Effector CD4-positive, alpha-beta T cell (primary cell): ENCODE data around the gene HOXB2.

Source experiments
- DNase-seq: peaks from one replicate; pipeline ENCODE4 v3.0.0-alpha.2; 2020

HOXB2 gene

DNA sequence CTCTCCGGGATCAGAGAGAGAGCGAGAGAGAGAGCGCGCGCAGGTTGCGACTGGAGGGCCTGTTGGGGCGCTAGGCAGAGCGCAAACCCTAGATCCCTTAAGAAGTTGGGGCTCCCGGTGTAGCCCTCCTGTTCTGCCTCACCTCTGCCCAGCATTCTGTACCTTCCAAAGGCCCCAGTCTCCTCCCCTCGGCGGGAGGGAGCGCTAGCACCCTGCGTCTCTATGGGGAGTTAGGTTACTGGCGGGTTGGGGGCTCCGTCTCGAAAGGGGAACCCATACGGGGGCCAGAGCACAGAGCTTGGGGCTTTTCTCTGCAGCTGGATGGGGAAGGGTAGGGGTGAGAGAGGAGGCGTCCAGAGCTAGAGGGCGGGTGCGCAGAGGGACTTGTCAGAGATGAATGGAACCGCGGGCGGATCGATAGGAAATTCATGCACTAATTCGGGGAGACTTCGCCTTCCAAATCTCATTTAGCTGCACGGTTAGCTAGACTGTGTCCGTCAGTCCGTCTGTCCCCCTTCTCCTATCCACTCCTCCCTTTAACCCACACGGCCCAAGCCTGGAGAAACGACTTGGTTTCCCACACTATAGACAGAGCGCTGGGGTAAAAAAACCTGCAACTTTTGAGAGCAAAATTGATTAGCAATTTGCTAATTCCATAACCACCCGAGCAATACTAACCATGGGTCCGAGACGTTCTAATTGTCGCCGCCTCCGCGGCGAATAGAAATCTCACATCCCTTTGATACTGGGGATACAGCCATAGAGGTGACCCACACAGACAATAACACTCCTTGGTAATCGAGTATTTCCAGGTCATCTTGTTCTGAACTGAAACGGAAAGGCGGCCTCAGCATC lies 33.9 kb upstream of the HOXB2 start:
- DNase-seq: no peak

DNA sequence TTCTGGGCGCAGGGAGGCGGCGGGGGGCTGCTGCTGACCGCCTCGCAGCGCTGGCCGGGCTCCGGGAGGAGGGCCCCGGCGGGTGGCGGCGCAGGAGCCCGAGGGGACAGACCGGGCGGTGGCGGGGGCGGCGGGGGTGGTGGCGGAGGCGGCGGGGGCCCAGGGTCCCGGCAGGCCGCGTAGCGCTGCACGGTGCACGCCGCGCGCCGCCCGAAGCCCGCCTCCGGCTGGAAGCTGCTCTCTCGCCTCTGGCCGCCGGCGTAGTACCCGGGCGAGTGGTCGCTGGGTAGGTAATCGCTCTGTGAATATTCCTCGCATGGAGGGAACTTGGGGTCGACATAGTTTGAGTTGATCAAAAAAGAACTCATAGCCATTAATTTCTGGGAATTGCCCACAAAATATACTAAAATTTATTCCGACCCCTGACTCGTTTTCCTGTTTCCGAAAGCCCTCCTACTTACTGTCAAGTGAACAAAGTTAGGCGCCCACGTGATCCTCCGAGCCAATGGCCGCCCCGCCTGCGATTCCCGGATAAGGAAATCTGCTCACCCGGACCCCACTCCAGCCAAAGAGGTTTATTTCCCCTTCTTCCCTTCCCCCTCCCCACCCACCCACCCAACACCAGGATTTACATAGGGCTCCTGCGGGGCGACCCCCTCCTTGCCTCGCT lies 33.2 kb upstream of the HOXB2 start, which contains the start of gene HOXB4:
TSS of gene HOXB4 (minus strand) at position 405 of the 670 bp plus-strand sequence. CDS start at position 374, 31 bp downstream.
- DNase-seq: peak; percentile 71

DNA sequence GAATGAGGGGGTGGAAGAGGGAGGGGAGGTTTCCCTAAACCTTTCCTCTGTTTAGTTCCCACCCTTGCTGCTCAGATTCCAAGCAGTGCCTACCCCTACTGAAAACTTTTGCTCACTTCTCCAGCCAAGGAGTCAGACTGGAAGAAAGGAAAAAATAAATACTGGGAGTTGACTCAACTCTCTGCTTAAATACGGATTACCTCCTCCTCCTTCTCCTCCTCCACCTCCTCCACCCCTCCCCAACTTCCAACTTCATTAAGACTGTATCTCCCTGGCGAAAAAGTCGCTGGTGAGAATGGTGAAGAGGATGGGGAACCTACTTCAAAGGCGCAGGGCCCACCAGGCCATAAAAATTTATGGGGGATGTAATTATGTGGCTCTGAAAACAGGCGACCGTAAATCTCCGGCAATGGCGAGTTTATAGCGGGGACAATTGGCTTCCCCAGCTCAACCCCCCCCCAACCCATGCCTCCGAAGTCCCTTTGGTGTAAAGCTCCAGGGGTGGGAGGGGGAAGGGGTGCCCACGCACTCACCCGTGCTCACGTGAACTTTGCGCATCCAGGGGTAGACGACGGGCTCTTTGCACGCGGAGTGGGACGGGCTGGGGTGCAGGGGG lies 32.5 kb upstream of the HOXB2 start:
- no peak for DNase-seq

DNA sequence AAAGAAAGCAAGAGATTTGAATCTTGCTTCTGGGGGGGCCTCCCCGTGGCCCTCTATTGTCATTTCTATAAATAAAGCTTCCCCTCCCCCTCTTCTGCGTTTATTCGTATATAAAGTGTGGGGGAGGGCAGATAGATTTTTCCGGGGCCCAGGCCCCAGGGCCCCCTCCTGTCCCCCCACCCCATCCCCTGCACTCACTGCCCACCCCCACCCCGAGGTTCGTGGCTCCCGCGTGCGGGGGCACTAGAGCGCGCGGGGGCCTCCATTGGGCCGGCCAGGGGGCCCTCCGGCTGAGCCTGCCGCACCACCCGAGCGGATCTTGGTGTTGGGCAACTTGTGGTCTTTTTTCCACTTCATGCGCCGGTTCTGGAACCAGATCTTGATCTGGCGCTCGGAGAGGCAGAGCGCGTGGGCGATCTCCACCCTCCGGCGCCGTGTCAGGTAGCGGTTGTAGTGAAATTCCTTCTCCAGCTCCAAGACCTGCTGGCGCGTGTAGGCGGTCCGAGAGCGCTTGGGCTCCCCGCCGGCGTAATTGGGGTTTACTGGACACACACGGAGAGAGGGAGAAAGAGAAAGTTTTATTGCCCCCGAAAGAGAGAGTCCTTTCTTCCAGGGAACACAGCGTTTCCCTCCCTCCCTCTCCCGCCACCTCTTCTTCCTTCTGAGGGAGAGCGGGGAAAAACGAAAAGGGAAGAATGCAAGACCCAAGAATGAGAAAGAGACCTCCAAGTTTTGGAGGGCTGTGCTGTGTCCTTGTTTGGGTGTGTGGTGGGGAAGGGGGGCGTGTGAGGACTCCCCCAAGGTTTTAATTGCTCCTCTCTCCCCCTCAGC lies 31.8 kb upstream of the HOXB2 start:
- no peak for DNase-seq

- DNase-seq: no peak
These were observed 31.0 kb upstream of the HOXB2 start for GRCh38 chr17:48575673-48576478.

DNA sequence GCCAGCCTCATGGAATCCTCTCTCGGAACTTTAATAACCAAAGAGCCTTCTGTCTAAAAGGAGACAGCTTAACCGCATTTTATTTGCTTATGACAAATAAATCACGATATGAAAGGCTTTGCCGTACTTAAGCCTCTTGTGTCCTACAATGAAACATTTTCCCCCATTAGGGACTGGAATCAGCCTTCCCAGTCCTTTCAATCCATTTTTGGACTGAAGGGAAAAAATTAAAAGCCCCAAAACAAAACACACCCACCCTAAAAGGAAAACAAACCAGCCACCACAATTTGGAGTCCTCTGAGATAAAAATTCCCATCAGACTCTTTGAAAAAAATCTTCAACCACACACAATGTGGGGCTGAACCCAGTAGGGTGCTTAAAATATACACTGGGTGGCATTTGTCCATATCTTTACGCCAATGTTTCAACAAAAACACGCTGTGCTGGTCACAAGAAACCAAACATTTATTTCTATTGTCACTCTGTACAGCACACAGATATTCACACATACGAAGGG lies 30.2 kb upstream of the HOXB2 start:
- DNase-seq: no peak

DNA sequence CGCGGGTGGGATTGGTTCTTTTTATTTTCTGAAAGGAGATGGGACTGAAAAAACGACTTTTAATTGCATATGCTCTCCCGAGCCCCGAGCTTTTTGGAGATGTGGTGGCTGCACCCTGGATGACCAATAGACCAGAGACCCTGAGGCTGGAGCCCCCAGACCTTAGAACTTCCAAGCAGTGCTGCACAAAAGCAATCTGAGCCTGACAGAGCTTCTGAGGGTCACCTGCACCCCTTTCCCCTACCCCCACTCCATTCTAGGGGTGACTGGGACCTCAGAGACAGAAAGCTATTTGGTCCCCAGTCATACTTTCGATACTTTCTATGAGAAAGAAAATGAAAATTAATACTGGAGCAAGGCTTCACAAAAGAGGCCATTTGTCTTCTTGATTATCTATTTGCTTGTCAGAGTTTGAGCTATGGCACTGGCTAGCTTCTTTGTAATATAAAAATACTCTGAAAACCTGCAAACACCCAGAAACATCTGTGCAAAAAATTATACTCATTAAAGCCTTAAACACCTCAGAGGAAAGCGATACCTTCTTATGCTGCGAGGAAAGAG lies 29.7 kb upstream of the HOXB2 start:
- DNase-seq: no peak

DNA sequence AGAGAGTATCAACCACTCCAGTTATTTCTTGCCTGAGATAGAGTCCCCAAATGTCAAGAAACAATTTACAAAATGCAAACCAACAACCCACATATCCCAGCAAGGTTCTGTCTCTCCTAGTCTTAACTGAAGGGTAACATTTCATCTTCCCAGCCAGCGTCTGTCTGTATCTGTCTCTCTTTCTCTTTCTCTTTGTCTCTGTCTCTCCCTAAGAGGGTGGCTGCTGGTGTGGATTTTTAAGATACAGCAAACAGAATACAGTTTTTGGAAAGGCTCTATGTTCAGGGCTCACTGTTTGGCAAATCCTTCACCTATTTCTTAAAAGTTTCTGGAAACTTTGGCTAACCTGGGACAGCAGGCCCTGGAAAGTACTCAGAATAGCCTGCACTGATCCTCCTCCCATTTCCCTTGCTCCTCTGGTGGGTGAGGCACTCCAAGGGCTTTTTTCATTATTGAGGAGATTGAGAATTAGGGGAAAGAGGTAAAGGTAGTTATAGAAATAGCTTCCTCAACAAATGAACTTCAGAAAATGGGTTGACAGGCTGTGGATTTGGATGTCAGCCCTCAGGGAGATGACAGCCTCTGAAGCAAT lies 27.0 kb upstream of the HOXB2 start:
- DNase-seq: no peak

- DNase-seq: no peak
These were observed 26.3 kb upstream of the HOXB2 start for GRCh38 chr17:48571024-48571818.

GRCh38 chr17:48570325-48571023 lies 25.6 kb upstream of the HOXB2 start:
- DNase-seq: no peak

- DNase-seq: no peak
These were observed 24.9 kb upstream of the HOXB2 start for GRCh38 chr17:48569674-48570324.

DNA sequence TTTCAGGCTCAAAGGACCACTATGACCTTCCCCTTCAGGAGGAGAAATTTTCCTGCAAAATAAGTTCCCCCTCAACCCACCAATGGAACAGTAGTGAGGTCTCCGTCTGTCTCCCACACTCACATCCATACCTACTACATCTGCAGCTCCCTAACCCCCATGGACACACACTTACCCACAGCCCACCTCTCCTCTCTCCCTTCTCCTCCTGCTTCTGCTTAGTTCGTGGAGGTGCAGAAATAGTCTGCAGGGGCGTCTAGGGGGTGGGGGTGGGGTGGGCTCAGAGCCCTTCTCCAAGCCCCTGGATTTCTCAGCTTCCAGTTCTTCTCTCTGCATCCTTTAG lies 24.3 kb upstream of the HOXB2 start:
- DNase-seq: no peak

GRCh38 chr17:48568499-48569239 lies 23.8 kb upstream of the HOXB2 start:
- no peak for DNase-seq

- no peak for DNase-seq
These were observed 22.9 kb upstream of the HOXB2 start for GRCh38 chr17:48567646-48568354.

DNA sequence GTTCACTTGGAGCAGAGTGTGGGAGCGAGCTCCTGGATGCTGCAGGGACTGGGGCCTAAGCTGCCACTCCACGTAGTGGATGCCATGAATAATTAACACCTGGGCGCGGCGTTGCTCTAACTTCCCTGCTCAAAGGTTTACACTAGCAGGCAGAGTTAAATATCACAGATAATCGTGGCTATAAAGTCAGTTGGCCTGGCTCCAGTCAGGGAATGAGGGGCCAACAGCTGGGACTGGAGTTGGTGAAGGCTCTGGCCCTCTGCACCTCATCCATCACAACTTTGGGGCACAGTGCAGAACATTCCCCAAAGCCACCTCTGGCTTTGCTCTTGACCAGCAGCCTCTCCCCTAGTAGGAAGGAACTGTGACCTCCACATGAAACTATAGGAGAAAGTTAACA lies 22.3 kb upstream of the HOXB2 start:
- no peak for DNase-seq

GRCh38 chr17:48566717-48567116 lies 21.8 kb upstream of the HOXB2 start:
- no peak for DNase-seq

DNA sequence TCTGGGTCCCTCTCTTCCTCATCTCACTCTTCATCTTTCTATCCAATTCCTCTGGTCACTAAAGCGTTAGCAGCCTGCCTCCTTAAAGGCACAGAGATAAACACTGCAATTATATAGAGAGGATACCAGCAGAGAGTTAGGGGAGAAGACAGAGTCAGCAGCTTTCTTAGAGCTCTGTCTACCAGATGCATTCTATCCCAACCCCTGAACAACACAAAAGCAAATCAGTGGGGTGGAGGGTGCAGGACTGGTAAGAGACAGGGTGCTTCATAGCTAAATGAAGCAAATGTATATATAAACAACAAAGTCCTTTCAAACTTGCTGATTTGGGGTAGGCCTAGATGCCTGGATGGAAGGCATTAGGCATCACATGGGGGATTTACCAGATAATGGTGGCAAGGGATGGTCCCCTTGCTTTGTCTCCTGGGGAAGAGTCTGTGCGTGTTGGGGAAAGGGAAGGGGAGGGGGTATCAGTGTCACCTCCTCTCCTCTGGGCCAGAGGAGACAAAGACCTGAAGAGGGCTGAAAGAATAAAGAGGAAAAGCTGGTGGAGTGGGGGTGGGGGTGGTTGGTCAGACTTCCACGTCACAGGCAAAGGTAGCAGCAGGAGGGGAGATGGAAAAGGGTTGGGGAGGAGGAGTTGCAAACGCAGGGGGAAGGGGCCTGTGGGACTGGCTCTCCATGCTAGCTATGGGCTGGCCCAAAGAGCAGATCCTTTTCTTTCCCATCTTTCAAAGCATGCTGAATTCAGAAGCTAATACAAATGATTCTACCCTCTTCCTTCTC lies 21.2 kb upstream of the HOXB2 start:
- no peak for DNase-seq
